Activated CD4-positive, alpha-beta memory T cell treated with anti-CD3 and anti-CD28 coated beads, Interleukin-2, amount 10 ng/mL, durations not matched to agents 7 days and 5 days (primary cell): Measurements from ENCODE around the gene DPP10. TPM values are rescaled to one million over a fixed set of nuclear protein-coding genes. Genes with fewer than 3 reads are reported as not detected.
"Not testable (repeated sequence)": the region's sequence is repeated elsewhere in the genome, so short reads cannot be mapped to it uniquely, and the experiment has no call there.

Experiments used
- CTCF ChIA-PET: fragments of 350-600 bp; sonication (Branson Sonifier 250); formaldehyde crosslinking; loops from one replicate; lab custom pipeline; 2021; ENCODE audit warnings: antibody characterized with exemption, inconsistent platforms; lab: Charles Lee
- POLR2A ChIA-PET: fragments of 350-600 bp; sonication (Branson Sonifier 250); formaldehyde crosslinking; loops from one replicate; lab custom pipeline; 2021; ENCODE audit warnings: antibody characterized with exemption; lab: Charles Lee
- DNase-seq: peaks from one replicate; pipeline ENCODE4 v3.0.0-alpha.2; 2020
- H3K27ac Mint-ChIP-seq: one replicate; pipeline ENCODE4 v1.8.0; 2021; ENCODE audit warnings: mild to moderate bottlenecking, mixed read lengths
- H3K27me3 Mint-ChIP-seq: one replicate; pipeline ENCODE4 v1.8.0; 2021; ENCODE audit warnings: mixed read lengths
- H3K36me3 Mint-ChIP-seq: one replicate; pipeline ENCODE4 v1.8.0; 2021; ENCODE audit warnings: low read depth, mixed read lengths
- H3K4me1 Mint-ChIP-seq: one replicate; pipeline ENCODE4 v1.8.0; 2021; ENCODE audit warnings: mixed read lengths
- H3K4me3 Mint-ChIP-seq: one replicate; pipeline ENCODE4 v1.8.0; 2021; ENCODE audit warnings: mild to moderate bottlenecking, mixed read lengths
- H3K9me3 Mint-ChIP-seq: one replicate; pipeline ENCODE4 v1.8.0; 2021; ENCODE audit warnings: mixed read lengths
- total RNA-seq, 2 experiments: library from RNA; stranded (reverse); gene quantifications; one replicate each; pipeline ENCODE4 v1.2.3, GENCODE V29; 2021

The DPP10 gene
- total RNA-seq, 2 experiments from 2014 or later, result not detected

DNA sequence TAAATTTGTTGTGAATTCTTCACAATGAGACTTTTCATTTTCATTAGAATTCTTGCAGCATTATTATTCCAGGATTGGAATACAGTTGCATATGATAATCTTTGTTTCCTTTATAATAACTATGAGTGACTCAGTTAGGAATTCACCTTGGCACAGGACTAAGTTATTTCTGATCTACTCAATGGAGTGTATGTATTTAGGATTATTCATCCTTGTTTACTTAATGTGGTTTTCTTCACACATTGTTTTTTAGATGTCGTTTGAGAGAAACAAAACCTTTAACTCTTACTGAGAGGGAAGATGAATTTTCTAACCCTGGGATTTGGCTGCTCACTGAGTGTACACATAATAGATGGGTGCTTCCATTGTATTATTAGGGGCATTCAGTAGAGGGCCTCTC lies 970.1 kb downstream of the DPP10 start:
- no peaks in the 10 kb centered on the region for H3K36me3 Mint-ChIP-seq
- ChIA-PET CTCF (no interaction called here), POLR2A (no interaction called here)
- no peaks in the 10 kb centered on the region for H3K4me1 Mint-ChIP-seq
- no peak overlapping the region for H3K4me3 Mint-ChIP-seq
- H3K27me3 Mint-ChIP-seq, result no peaks in the 10 kb centered on the region
- peaks cover 9% of the 10 kb centered on the region for H3K9me3 Mint-ChIP-seq
- H3K27ac Mint-ChIP-seq, result no peak overlapping the region
- no peak for DNase-seq

GRCh38 chr2:115413791-115414190 lies 971.4 kb downstream of the DPP10 start:
- Mint-ChIP-seq H3K27me3 (no peaks in the 10 kb centered on the region), H3K4me3 (no peak overlapping the region), H3K4me1 (no peaks in the 10 kb centered on the region), H3K36me3 (no peaks in the 10 kb centered on the region), H3K27ac (no peak overlapping the region), H3K9me3 (peaks cover 16% of the 10 kb centered on the region)
- DNase-seq, result no peak
- POLR2A ChIA-PET, result no interaction called here
- CTCF ChIA-PET, result no interaction called here

DNA sequence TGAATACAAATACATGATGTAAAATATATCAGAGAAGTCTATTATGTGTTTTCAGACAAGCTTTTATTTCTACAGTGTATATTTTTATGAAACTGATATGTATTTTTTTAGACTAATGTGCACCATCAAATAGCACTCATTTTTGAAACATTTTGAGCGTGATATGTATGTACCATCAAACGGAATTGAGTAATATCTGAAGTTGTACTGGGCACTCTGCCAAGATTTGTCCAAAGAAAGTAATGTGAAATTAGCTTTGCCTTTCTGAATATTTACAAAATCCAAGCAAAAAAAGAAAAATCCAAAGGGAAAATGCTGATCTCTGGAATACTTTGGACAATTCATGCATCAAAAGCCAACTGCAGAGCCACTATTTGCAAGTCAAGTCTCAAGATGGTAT lies 972.0 kb downstream of the DPP10 start:
- POLR2A ChIA-PET, result no interaction called here
- H3K9me3 Mint-ChIP-seq, result peaks cover 16% of the 10 kb centered on the region
- no peak overlapping the region for H3K27ac Mint-ChIP-seq
- no peaks in the 10 kb centered on the region for H3K4me1 Mint-ChIP-seq
- H3K36me3 Mint-ChIP-seq, result no peaks in the 10 kb centered on the region
- H3K27me3 Mint-ChIP-seq, result no peaks in the 10 kb centered on the region
- CTCF ChIA-PET, result no interaction called here
- no peak overlapping the region for H3K4me3 Mint-ChIP-seq
- no peak for DNase-seq

DNA sequence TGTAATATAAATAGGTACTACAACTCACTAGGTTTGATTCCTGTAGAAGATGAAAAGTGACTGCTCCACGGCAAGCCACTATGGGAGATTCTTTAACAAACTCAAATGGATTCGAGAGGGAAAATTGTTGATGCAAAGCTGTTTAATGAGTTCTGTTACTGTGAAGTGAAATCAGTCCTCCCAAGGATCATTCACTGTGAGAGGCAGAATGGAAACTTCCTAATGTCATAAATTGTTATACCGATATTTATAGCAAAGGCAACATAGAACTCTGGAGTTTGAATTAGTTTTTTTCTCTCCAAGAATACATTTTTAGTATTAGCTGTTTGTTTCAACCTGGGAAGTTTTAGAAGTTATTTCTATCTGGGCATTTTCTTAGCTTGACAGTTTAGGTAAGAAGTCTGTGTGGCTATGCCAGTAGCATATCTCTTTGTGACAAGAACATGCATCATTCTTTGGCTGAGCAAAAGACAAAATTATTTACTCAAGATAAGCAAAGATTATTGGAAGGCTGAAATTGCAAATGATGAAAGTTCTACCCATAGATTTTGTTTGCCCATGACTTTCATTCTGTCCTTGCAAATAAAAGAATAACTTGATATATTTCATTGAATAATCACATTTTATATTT lies 979.7 kb downstream of the DPP10 start:
- peaks cover 15% of the 10 kb centered on the region for H3K9me3 Mint-ChIP-seq
- ChIA-PET CTCF (interaction anchor here (0.6 kb wide), 1 partner anchor 1629 kb away, joined by 3 read pairs; no protein-coding TSS in a partner anchor), POLR2A (no interaction called here)
- no peak overlapping the region for H3K4me3 Mint-ChIP-seq
- no peak overlapping the region for H3K27ac Mint-ChIP-seq
- H3K4me1 Mint-ChIP-seq, result no peaks in the 10 kb centered on the region
- no peaks in the 10 kb centered on the region for H3K27me3 Mint-ChIP-seq
- no peaks in the 10 kb centered on the region for H3K36me3 Mint-ChIP-seq
- DNase-seq, result no peak

- POLR2A ChIA-PET, result no interaction called here
- Mint-ChIP-seq H3K4me1 (no peaks in the 10 kb centered on the region), H3K27ac (no peak overlapping the region), H3K4me3 (no peak overlapping the region), H3K9me3 (peaks cover 20% of the 10 kb centered on the region), H3K36me3 (no peaks in the 10 kb centered on the region), H3K27me3 (no peaks in the 10 kb centered on the region)
- CTCF ChIA-PET, result no interaction called here
- DNase-seq, result no peak
Measured at GRCh38 chr2:115427436-115427835, 985.0 kb downstream of the DPP10 start.

DNA sequence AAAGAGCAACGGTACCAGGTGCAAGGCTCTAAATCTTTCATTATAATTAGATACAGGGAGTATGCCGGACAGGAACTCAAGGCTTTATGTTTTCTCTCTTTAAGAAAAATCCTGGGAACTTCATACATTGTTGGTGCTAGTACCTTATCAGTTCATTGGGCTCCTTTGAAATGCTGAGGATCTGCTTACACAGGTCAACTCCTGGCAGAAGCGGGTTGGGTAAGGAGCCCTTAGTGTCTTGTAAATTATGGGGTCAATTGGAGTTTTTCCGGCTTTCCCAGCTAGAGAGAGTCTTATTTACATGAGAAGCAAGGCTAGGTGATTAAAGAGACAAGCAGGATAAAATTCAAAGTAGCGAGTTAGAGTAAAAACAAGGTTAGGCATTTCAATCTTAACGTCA lies 998.3 kb downstream of the DPP10 start:
- H3K27ac Mint-ChIP-seq, POLR2A ChIA-PET, CTCF ChIA-PET, H3K4me3 Mint-ChIP-seq, H3K36me3 Mint-ChIP-seq, DNase-seq, H3K27me3 Mint-ChIP-seq, H3K4me1 Mint-ChIP-seq: not testable (repeated sequence)
- peaks cover 12% of the 10 kb centered on the region for H3K9me3 Mint-ChIP-seq

GRCh38 chr2:115443539-115444185 lies 1001.2 kb downstream of the DPP10 start:
- Mint-ChIP-seq H3K27ac (no peak overlapping the region), H3K9me3 (peaks cover 26% of the 10 kb centered on the region), H3K4me3 (no peak overlapping the region), H3K4me1 (no peaks in the 10 kb centered on the region), H3K27me3 (no peaks in the 10 kb centered on the region), H3K36me3 (no peaks in the 10 kb centered on the region)
- CTCF ChIA-PET, result no interaction called here
- DNase-seq, result no peak
- POLR2A ChIA-PET, result no interaction called here

DNA sequence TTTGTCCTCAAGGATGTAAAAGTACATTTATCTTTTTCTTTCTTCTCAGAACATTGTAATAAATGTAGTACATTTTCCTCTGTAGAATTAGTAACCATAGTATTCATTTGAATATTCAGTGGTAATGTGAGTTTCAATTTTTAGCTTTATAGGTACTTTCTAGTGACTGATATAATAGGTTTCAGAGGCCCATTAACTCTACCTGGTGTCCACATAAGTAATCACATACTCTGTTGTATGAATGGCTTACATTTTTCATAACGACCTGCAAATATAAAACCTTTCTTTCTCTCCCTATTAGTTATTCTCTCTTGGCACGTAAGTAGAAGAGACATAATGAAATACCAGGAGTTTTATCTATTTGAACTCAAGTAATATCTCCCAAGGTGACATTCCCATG lies 1017.6 kb downstream of the DPP10 start:
- DNase-seq, result no peak
- Mint-ChIP-seq H3K4me1 (no peaks in the 10 kb centered on the region), H3K9me3 (peaks cover 5% of the 10 kb centered on the region), H3K4me3 (no peak overlapping the region), H3K27me3 (no peaks in the 10 kb centered on the region), H3K27ac (no peak overlapping the region), H3K36me3 (no peaks in the 10 kb centered on the region)
- ChIA-PET POLR2A (no interaction called here), CTCF (no interaction called here)

DNA sequence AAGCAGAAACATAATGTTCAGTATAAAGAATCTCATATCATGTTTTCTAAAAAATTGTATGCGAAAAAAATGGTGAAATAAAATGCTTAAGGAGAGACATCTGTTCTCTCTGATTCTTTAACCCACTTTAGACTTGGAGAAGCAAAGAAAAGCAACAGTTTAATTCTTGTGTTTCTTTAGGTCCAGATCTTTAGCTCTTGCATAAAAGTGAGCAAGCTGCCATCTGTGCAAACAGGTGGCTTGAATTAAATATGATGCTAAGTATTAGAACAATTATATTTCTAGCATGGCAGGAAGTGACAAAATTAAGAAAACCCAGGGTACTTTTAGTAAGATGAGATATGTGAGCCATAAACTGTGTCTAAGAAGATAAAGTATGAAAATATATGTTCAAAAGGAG lies 1038.3 kb downstream of the DPP10 start:
- Mint-ChIP-seq H3K27ac (no peak overlapping the region), H3K36me3 (no peaks in the 10 kb centered on the region), H3K4me1 (no peaks in the 10 kb centered on the region), H3K9me3 (peaks cover 14% of the 10 kb centered on the region), H3K27me3 (no peaks in the 10 kb centered on the region), H3K4me3 (no peak overlapping the region)
- ChIA-PET POLR2A (no interaction called here), CTCF (no interaction called here)
- no peak for DNase-seq

DNA sequence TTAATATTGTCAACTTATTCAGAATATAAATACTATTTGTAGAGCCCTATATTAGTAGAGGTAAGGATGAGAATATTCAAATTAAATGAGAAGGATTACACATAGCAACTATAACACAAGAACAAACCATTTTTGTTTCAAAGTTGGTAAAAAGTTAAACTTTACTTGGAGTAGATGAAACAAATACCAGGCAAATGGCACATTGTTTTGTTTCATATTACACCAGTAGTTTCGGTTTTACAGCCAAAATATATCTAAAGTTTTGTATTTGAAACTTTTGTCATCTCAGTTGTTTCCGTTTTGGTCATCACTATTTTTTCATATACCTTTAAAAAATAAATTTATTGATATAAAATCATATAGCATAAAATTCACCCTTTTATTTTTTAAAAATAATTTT lies 1039.4 kb downstream of the DPP10 start:
- no peaks in the 10 kb centered on the region for H3K27me3 Mint-ChIP-seq
- H3K36me3 Mint-ChIP-seq, result no peaks in the 10 kb centered on the region
- no peak overlapping the region for H3K27ac Mint-ChIP-seq
- DNase-seq, result no peak
- CTCF ChIA-PET, result no interaction called here
- no peaks in the 10 kb centered on the region for H3K4me1 Mint-ChIP-seq
- H3K9me3 Mint-ChIP-seq, result peaks cover 6% of the 10 kb centered on the region
- POLR2A ChIA-PET, result no interaction called here
- no peak overlapping the region for H3K4me3 Mint-ChIP-seq

DNA sequence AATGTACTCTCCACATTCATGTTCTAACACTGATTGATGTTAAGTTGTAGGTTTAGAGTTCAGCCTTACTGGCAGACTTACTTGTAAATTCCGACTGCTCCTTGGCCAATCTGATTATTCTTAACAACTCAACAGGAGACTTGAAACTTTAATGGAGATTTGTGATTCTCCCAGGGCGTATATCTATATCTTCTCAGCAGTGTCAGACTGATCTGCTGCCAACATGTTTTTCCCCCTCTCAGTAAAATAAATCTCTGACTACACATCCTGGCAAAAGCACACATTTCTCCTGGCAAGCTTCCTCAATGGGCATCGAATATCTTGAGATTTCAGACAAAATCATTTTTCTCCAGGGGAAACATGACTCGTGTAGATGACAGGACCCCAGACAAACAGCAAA lies 1041.2 kb downstream of the DPP10 start:
- CTCF ChIA-PET, result no interaction called here

DNA sequence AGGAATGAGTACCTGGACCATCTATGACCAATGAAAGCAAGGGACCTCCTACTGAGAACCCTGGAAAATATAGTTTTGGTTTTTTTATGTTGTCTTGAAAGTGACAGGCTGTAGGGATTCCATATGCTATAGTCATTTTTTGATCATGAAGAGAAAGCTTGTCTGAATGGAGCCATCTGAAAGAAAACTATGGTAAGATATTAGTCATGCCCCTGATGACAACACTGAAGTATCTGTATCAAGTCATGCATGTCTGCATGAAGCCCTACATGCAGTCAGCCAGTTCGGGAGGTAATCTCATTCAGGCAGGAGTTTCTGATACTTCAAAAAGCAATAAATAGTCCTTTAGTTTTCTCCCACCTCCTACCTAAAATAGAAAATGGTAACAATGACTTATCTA lies 1042.0 kb downstream of the DPP10 start:
- H3K27ac Mint-ChIP-seq, result no peak overlapping the region
- no peaks in the 10 kb centered on the region for H3K4me1 Mint-ChIP-seq
- DNase-seq, result no peak
- H3K27me3 Mint-ChIP-seq, result no peaks in the 10 kb centered on the region
- H3K4me3 Mint-ChIP-seq, result no peak overlapping the region
- H3K36me3 Mint-ChIP-seq, result no peaks in the 10 kb centered on the region
- H3K9me3 Mint-ChIP-seq, result peaks cover 6% of the 10 kb centered on the region
- CTCF ChIA-PET, result no interaction called here
- POLR2A ChIA-PET, result no interaction called here

More for the DNA sequence above, 1041.2 kb downstream of the DPP10 start:
- Mint-ChIP-seq H3K27me3 (no peaks in the 10 kb centered on the region), H3K36me3 (no peaks in the 10 kb centered on the region), H3K9me3 (peaks cover 6% of the 10 kb centered on the region), H3K4me3 (no peak overlapping the region), H3K27ac (no peak overlapping the region), H3K4me1 (no peaks in the 10 kb centered on the region)
- POLR2A ChIA-PET, result no interaction called here
- no peak for DNase-seq

GRCh38 chr2:115484983-115485382 lies 1042.5 kb downstream of the DPP10 start:
- Mint-ChIP-seq H3K27me3 (no peaks in the 10 kb centered on the region), H3K36me3 (no peaks in the 10 kb centered on the region), H3K4me3 (no peak overlapping the region), H3K9me3 (peaks cover 10% of the 10 kb centered on the region), H3K4me1 (no peaks in the 10 kb centered on the region), H3K27ac (no peak overlapping the region)
- ChIA-PET CTCF (no interaction called here), POLR2A (no interaction called here)
- DNase-seq, result no peak

DNA sequence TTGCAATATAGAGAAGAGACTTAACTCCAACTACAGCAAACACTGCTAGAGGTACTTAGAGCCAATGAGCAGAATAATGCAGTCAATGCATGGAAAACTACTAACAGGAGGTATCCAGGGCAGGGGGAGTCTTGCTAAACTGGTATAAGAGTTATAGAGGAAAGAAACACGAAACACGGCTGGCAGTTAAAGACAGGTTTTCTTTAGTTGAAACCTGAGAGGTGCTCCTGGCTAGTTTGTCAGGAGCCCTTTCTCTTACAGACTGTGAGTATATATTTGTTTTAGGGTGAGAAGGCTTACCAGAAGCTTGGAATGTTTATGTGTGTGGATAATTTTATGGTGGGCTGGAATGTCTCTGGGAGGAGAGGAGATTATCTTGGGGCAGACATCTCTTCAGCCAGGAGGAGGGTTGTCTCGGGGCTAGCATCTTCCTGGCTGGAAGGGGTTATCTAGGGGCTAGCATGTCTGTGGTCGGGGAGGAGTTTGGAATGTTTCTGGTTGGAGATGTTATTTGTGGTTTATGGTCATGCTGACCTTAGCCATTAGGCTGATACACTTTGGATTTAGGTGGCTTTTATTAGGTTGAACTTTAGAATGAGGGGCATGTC lies 1048.8 kb downstream of the DPP10 start:
- H3K27me3 Mint-ChIP-seq, result no peaks in the 10 kb centered on the region
- H3K9me3 Mint-ChIP-seq, result peaks cover 8% of the 10 kb centered on the region
- no peaks in the 10 kb centered on the region for H3K36me3 Mint-ChIP-seq
- POLR2A ChIA-PET, result no interaction called here
- DNase-seq, result no peak
- H3K4me3 Mint-ChIP-seq, result no peak overlapping the region
- H3K27ac Mint-ChIP-seq, result no peak overlapping the region
- CTCF ChIA-PET, result no interaction called here
- H3K4me1 Mint-ChIP-seq, result no peaks in the 10 kb centered on the region
